NCI-H2227 treated with DMSO at 0.1 percent for 48 hours (cell line): ENCODE data around the gene IFI27.
A peak's percentile ranks its signal among the peaks of the same experiment; 100 is the strongest.

Experiments used
- DNase-seq: peaks from one replicate; lab custom pipeline; 2025; lab: John Stamatoyannopoulos, UW

The IFI27 gene

DNA sequence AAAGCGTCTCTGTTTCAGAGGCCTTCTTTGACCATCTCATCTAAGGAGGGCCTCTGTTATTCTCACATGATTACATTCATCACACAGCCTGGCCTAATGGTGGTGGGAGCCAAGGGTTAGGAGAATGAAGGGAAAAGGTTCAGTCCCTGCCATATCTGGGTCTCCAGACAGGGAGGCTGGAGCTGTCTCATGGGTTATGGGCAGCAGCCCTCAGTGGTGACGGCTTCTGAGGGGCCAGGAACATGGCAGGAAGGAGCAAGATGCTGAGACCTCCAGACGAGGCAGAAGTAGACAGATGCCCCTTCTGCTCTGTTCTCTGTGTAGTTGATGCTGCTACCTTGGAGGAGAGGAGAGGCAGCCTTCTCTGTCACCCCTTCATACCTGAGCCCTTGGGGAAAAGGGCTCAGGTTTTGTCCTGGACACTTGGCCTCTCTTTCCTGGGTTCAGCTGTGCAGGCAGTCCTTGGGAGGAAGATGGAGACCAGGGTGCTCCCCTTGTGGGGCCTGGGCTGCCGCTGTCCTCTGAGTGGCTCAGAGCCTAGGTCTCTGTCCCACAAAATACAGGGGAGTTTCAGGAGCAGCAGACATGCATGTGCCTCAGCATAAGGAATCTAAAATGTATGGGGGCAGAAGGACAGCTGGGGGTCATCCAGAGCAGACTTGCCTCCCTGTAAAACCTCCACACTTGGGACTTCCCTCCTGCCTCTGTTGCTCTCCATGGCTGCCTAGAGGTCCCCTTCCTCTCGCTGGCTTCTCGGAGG lies 15.3 kb downstream of the IFI27 start:
- no peak for DNase-seq

DNA sequence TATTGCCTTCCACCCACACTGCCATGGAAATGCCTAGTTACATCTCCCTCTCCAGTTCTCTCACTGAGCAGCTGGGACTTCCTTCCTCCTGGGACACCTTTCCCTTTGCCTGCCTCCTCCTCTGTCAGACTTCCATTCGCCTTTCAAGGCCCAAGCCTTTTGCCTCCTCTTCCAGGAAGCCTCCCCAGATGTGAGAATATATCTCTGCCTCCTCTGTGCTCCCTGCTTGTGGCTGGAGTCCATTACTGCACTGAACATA lies 15.8 kb downstream of the IFI27 start:
- DNase-seq = no peak

DNA sequence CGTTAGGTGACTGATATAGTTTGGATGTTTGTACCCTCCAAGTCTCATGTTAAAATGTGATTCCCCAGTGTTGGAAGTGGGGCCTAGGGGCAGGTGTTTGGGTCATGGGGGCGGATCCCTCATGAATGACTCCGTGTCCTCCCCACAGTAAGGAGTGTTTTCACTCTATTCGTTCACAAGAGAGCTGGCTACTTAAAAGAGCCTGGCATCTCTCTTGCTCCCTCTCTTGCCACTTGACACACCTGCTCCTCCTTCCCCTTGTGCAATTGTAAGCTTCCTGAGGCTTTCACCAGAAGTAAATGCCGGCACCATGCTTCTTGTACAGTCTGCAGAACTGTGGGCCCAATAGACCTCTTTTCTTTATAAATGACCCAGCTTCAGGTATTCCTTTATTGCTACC lies 16.3 kb downstream of the IFI27 start:
- DNase-seq = no peak

DNA sequence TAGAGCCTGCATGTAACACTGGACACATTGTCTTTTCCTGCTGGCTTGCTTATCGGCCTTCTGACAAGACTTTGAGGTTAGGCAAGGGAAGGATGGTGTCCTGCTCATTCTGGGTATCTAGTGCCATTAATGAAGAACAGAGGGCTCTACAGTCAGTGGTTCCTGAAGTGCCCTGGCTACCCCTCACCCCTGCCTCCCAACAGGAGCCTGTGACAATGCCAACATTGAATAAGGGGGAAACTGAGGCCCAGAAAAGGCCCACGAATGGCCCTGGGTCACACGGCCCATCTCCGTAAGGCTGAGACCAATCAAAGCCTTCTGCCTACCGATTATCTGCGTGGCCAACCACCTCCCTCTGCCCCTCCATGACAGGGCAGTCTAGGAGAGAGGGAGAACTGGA lies 16.8 kb downstream of the IFI27 start:
- DNase-seq = no peak

DNA sequence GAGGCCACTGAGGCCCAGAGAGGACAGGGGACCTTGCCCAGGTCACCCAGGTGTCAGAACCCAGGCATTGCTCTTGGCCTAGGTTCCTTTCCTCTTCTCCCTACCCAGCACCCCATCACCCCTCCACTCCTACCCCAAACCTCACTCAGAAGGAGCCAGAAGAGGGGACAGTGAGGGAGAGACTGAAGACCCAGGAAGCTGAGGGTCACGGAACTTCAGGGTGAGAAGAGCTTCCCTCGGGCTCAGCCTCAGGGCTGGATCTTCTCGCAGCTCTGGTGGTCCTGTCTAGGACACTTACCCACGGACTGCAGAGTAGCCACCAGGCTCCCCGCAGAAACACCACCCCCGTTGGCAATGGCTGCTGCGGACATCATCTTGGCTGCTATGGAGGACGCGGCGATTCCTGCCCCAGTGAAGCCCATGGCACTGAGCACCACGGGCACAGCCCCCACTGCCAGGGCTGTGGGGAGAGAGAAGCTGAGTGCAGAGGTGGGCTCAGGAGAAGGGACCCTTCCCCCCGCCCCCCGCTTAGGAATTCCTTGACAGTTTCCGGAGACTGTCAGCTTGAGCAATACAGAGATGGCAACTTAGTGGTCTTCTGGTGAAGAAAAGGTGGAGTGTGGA lies 17.8 kb downstream of the IFI27 start:
- no peak for DNase-seq

DNA sequence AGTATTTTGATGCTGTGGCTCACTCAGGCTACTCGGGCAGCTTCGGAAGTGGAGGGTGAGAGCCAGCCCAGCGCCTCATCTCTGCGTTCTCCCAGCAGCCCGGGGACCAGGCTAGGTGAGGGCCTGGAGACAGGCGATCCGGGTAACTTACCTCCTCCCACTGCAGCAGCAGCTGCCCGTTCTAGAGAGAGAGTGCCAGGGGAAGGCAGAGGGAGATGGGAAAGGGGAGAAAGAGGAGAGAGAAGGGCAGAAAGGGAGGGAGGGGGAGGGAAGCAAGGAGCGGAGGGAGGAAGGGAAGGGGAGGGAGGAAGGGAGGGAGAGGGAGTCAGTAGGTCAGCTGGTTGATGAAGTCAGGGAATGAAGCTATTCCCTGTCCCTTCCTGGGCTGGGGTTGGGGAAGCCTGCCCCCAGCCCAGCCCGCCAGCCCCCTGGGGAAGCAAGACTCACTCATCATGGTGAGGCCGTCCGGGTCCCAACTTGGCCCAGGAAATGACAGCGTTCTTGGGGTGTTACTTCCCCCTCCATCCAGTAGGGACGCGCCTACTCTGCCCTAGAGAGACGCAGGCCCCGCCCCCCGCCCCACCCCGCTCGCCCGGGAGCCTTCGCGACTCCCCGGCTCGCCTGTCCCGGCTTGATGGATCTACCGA lies 18.7 kb downstream of the IFI27 start, which contains the start of gene IFI27L2:
IFI27L2 (minus strand) TSS at position 494 of the 647 bp plus-strand sequence; CDS start at position 454, 40 bp downstream.
- peak; percentile 74 for DNase-seq

DNA sequence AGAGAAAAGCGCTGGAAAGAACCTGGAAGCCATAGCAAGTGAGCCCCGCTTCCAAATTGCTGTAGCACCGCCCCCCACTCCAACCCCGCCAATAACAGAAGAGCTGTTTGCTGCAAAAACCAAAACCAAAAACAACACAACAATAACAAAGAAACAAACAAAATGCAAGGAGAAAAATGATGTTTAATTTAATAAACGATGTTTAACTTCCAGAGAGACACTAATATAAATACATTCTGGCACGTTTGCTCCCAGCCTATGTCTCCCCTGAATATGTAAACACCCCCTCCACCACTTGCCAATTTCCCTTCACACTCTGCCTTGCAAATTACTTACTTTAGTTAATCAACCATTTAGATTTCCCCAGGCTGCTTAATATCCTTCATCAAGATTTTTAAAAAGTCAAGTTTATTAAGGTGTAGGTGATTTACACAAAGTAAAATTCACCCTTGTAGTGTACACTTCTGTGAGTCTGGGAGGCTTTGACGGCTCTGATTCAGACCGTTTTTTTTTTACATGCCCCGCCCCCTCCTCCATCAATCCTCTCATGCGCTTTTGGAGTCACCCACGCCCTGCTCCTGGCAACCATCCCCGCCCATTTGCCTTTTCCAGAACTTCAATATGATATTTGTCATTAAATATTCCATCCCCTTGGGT lies 19.4 kb downstream of the IFI27 start:
- DNase-seq = peak; percentile 49

DNA sequence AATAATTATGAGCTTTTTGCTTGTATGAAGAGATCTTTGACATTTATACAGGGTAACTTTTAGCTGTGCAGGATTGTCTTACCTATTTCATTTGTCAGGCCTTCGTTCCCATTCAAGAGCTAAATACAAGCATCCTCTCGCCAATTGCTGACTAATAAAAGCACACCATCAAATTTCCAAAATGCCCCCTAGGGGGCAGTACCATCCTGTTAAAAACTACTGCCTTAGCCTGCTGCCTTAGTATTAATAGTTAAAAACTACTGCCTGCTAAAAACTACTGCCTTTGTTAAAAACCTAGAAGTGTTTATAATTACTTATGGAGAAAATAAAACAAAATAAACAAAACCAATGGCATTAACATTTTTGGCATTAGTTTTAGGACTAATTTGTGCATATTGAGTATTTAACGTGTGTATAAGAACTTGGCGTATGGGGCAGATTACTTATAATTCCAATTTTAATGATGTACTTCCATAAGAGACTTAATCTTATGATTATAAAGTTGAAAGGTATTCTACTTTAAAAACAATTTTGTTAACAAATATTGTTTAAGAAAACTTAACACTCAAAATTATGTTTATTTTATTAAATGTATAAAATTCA lies 21.9 kb downstream of the IFI27 start:
- DNase-seq = peak; percentile 78

DNA sequence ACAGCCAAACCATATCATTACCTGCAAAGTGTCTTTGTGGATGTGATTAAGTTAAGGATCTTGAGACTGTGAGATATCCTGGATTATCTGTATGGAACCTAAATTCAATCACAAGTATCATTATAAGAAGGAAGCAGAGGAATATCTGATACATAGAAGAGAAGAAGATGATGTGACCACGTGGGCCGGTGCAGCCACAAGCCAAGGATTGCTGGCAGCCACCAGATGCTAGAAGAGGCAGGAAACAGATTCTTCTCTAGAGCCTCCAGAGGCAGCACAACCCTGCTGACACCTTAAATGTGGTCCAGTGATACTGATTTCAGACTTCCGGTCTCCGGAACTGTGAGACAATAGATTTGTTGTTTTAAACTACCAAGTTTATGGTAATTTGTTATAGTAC lies 24.9 kb downstream of the IFI27 start:
- DNase-seq = no peak

DNA sequence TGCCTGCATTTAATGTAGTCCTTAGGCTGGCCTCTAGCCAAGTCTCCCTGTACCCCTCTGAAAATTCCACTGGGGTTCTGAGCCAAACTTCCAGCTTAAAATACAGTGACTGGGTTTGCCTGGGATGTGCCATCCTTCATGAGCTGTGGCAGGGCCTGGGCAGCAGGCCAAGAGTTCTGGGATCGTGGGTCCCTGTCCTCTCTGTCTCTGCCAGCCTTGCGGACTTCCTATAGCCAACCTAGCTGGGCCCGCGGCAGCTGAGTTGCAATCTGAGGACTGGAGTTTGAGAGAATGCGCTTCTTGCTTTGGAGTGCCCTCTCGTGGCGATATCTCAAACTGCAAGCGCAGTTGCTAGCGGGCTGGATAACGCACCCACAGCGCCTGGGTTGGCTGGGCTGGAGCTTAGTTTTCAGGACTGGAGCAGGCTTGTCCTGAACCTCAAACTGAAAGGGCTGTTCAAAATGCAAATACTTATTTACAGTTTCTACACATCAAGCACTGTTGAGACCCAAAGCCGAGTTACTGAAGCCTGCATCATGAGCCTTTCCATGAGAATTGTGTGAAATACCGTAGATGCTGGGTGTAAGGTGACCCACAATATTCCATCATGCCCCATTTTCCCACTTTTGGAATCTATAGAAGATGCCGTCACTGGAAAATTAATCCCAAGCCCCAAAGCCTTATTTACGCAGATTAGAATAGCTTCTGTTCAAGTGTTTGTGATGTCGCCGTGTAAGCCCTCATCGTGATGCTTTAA lies 26.2 kb downstream of the IFI27 start:
- DNase-seq = peak; percentile 78

DNA sequence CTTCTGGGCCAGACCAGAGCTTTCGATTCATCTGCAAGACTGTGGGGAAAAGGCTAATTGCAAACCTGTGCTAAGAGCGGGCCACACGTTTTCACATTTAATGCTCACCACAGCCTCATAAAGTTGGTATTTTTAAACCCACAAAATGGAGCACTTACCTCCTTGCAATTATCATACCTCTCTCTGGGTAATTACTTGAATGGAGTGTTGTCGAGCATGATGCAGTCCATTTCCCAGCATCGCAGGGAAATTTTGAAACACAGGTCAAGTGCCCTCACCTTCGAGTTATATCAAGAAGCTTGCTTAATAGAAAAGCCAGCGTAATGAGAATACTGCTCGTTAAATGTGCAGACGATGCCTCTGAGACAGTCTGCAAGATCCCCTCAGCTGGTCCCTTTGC lies 27.7 kb downstream of the IFI27 start:
- peak; percentile 72 for DNase-seq

DNA sequence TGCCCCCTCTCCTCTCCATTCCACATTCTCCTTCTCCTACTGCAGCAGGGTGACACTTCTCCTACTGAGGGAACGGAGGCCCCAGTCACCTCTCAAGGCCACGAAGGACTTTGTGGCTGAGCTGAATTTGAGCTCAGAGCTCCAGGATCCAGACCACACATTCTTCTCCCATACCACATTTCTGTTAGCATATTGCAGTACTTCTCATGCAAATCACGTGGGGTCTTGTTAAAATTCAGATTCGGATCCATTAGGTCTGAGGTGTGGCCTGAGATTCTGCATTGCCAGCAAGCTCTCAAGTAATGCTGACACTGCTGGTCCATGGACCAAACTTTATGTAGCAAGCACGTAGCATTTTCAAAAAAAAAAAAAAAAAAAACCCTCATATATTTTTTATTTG lies 28.5 kb downstream of the IFI27 start:
- DNase-seq = no peak

DNA sequence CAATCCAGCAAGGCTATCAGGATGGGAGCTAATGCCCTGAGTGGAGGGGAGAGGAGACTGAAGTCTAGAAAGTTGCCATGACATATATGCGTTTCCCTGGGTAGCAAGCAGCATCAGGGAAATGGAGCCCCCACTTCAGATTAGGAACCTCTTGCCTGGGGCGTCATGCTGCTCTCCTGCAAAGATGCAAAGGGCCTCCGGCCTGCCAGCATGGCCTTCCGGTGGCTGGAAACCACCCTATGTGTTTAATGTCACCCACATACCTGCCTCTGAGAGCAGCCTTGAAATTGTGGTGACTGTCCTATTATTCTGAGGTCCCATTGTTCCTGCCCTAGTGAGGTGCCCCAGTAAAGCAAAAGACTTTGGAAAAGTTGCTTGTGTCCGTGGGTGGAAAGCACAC lies 28.9 kb downstream of the IFI27 start:
- DNase-seq = no peak

DNA sequence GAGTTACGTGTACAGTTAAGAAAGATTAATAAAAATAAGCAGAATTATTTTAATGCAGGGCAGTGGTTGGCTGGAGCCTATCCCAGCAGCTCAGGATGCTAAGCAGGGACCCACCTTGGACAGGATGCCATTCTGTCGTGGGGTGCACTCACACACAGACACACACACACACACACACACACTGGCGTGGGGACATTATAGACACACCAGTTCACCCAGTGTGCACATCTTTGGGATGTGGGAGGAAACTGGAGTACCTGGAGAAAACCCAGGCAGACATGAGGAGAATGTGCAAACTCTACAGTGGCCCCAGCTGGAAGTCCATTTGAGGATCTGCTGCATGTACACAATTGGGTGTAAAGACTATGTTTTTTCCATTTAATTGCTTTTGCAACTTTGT lies 31.7 kb downstream of the IFI27 start:
- no peak for DNase-seq

DNA sequence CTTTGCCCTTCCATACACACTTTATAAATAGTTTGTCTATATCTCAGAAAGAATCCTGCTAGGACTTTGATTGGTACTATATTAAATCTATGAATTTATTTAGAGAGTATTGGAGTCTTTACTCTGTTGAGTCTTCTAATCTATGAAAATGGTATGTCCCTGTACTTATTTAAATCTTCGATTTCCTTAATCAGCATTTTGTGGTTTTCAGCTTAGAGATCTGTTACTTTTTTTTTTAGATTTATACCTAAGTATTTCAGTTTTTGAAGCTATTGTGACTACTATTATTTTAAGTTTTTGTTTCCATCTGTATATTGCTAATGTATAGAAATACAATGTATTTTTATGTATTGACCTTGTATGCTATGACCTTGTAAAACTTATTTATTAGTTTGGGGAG lies 32.3 kb downstream of the IFI27 start:
- DNase-seq = no peak

DNA sequence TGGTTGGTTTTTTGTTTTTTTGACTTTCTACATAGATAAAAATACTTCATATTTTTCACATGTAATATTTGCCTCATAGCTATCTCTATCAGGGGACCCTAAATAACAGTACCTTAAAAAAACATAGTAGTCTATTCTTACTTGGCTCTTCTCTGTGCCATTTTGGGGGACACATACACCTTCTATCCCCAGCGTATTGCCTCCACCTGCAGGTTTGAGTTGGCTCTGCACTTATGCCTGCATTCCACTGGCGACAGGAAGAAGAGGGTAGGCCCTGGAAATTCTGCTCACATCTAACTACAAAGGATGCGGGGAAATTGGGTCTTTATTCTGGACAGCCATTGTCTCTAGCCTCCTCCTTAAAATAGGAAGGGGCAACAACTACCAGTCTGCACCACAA lies 32.7 kb downstream of the IFI27 start:
- no peak for DNase-seq

DNA sequence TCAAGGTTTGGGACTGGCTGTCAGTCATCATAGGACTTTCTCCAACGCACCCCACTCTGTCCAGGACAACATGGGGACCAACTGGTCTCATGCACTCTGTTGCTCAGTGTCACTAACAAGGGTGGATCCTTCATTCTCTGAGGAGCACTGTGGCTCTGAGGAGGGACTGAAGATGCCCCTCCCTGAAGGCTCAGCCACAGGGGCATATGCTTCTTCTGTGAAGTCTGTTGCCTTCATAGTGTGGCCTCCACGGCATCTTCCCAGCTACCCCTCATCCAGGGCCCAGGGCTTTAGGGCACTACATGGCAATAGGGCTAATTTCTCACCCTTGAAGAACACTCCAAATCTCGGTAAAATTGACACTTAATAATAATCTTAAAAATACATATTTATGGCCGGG lies 33.2 kb downstream of the IFI27 start:
- no peak for DNase-seq

DNA sequence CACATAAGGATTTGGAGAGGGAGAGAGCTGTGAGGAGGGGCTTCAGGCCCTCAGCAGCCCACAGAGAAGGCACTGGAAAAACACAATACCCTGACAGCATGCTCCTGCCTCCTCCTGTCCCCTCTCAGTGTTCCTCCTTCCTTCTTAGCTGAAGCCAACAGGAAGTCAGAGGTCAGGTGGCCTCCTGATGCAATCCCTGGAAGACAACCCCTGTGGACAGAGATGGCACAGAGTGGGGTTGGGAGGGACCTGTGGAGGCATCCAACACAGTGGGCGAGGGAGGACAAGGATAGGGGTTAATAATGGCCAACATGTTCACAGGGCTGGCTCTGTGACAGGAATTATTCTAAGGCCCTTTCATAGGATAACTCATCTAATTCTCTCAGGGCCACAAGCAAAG lies 34.2 kb downstream of the IFI27 start:
- no peak for DNase-seq

DNA sequence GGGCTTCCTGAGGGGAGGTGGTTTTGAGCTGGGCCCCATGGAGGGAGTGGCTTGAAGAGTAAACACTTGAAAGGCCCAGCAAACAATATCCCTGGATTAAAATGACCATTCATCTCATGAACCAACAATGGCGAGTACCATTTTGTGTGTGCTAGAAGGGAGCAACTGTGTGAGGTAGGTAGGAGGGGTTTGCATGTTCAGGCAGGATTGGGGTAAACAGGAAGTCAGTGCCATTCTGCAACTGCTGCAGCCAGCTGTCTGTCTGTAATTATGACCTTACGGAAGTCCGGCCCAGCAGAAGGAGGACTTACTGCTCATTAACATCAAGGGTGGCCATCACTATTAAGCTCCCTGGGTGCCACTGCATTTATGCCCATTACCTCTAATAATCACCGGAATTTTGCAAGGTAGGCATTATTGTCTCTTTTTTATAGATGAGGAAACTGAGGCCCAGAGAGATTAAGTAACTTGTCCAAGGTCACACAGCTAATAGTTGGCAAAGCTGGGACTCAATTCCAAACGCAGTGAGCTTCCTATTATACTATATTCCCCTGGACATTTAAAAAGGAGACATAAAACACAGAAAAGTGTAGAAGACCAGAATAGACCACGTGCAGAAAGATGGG lies 35.5 kb downstream of the IFI27 start:
- DNase-seq = no peak

DNA sequence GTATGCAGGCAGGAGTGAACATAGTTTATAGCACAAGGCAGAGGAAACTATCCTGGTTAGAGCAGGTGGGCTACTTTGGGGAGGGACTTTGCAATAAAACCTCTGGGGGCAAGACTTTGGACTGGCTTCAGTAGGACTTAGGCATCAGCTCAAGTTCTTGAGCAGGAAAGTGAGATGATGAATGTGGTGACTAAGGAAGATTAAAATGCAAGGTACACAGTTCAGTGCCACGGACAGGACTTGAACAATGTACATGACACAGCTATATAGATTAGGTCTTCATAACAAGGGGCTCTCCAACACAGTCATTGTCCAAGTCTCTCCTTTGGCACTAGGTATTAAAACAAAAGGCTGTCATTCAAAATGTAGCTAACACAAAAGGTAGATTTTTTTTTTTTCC lies 42.1 kb downstream of the IFI27 start:
- DNase-seq = no peak

DNA sequence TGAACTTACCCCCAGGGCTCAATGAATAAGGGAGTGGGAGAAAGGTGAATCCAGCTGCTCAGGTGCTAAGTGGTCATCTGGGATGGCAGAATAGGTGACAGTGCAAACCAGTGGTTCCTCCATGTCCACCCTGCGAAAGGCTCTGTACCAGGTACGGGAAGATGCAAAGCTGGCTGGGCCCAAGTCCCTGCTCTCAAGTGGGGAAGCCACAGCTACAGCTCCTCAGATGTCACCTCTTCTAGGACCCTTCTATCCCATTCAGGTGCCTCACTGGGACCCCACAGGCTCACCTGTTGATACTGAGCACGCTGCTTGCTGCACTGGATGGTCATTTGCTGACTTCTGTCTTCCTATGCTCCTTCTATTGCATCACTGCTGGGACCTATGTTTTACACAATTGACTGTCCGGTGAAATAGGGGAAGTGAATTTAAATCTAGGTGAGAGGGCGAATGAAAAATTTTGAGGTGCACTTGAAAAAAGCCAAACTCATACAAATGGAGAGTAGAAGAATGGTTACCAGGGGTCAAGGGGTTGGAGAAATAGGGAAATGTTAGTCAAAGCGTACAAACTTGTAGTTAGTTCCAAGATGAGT lies 43.3 kb downstream of the IFI27 start:
- DNase-seq = no peak
